ENCODE data around the gene TIPRL.

DNA sequence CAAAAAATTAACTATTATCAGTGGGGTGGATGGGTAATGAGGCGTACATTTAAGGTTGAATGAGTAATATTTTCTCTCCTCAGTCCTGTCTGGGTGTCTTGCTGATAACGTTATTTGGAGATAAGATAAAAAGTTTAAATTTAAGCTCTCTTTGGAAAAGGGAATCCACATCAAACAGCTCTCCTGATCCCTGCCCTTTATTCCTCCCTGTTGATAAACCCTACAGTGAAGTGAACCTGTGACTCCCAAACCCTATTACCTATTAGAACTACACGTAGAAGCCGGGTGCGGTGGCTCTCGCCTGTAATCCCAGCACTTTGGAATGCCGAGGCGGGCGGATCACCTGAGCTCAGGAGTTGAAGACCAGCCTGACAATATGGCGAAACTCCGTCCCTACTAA lies 32.1 kb upstream of the TIPRL start:
- TF ChIP-seq, protein P1, sequence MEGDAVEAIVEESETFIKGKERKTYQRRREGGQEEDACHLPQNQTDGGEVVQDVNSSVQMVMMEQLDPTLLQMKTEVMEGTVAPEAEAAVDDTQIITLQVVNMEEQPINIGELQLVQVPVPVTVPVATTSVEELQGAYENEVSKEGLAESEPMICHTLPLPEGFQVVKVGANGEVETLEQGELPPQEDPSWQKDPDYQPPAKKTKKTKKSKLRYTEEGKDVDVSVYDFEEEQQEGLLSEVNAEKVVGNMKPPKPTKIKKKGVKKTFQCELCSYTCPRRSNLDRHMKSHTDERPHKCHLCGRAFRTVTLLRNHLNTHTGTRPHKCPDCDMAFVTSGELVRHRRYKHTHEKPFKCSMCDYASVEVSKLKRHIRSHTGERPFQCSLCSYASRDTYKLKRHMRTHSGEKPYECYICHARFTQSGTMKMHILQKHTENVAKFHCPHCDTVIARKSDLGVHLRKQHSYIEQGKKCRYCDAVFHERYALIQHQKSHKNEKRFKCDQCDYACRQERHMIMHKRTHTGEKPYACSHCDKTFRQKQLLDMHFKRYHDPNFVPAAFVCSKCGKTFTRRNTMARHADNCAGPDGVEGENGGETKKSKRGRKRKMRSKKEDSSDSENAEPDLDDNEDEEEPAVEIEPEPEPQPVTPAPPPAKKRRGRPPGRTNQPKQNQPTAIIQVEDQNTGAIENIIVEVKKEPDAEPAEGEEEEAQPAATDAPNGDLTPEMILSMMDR (IDR thresholded peaks at IDR 0.05) = no peak
- no peak for TF ChIP-seq EP300 (IDR thresholded peaks at IDR 0.05; ENCODE audit: borderline replicate concordance in 1 of 2, low read depth in 1 of 2, low read length in 1 of 2)
